Progenitor cell of endocrine pancreas (in vitro differentiated cells): ENCODE measurements around the gene SERINC3. TPM values are rescaled to one million over a fixed set of nuclear protein-coding genes. Genes with fewer than 3 reads are reported as not detected.

Experiments
- DNase-seq: peaks from one replicate; pipeline ENCODE4 v3.0.0; 2021; ENCODE audit warnings: low spot score; ENCODE audit not compliant: unreplicated experiment
- H3K27ac Mint-ChIP-seq: 2 replicates; pipeline ENCODE4 v1.8.0; 2021; ENCODE audit warnings: mild to moderate bottlenecking, moderate library complexity, mixed read lengths
- H3K27me3 Mint-ChIP-seq: 2 replicates; pipeline ENCODE4 v1.8.0; 2021; ENCODE audit warnings: mixed read lengths
- H3K36me3 Mint-ChIP-seq: 2 replicates; pipeline ENCODE4 v1.8.0; 2022; ENCODE audit warnings: mixed read lengths; ENCODE audit not compliant: insufficient read depth
- H3K4me1 Mint-ChIP-seq: 2 replicates; pipeline ENCODE4 v1.8.0; 2021; ENCODE audit warnings: low read depth, mixed read lengths
- H3K4me3 Mint-ChIP-seq: 2 replicates; pipeline ENCODE4 v1.8.0; 2021; ENCODE audit warnings: low read depth, mild to moderate bottlenecking, moderate library complexity, mixed read lengths
- H3K9me3 Mint-ChIP-seq: 2 replicates; pipeline ENCODE4 v1.8.0; 2021; ENCODE audit warnings: low read depth, mixed read lengths
- total RNA-seq: library from RNA; stranded (reverse); gene quantifications from 2 replicates; pipeline ENCODE4 v1.2.1, GENCODE V29; 2021
- TF ChIP-seq, protein P1 (sequence below): fragments of 200-600 bp; sonication (generic); IDR thresholded peaks from one replicate; pipeline ENCODE4 v1.5.0; 2021; ENCODE audit warnings: antibody characterized with exemption, mild to moderate bottlenecking; ENCODE audit not compliant: unreplicated experiment

SERINC3 gene
- total RNA-seq, 1 donor from 2014 or later, result 36.8 TPM

DNA sequence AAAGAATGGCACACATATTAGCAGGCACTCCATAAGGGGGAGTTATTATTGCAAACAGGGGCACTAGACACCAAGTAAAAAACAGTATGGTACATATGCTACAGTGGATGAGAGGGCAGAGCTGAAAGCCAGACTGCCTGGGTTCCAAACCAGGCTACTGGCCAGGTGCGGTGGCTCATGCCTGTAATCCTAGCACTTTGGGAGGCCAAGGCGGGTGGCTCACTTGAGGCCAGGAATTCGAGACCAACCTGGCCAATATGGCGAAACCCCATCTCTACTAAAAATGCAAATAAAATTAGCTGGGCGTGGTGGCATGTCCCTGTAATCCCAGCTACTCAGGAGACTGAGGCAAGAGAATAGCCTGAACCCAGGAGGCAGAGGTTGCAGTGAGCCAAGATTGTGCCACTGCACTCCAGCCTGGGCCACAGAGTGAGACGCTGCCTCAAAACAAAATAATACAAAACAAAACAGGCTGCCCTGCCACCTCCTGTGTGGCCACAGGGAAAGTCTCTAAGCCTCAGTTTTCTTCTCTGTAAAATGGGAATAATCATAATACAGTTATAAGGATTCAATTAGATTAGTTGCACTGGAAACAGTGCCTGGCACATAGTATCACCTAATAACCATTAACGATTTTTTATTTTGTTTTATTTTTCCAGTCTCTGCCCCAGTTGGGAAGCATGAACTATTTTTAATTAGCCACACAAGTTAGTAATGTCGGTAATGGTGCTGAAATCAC, 53.7 kb downstream of the SERINC3 start:
- Mint-ChIP-seq H3K4me3 (no peak overlapping the region), H3K4me1 (no peaks in the 10 kb centered on the region), H3K36me3 (no peaks in the 10 kb centered on the region), H3K27me3 (no peaks in the 10 kb centered on the region), H3K27ac (no peak overlapping the region), H3K9me3 (no peaks in the 10 kb centered on the region)
- TF ChIP-seq, protein P1, sequence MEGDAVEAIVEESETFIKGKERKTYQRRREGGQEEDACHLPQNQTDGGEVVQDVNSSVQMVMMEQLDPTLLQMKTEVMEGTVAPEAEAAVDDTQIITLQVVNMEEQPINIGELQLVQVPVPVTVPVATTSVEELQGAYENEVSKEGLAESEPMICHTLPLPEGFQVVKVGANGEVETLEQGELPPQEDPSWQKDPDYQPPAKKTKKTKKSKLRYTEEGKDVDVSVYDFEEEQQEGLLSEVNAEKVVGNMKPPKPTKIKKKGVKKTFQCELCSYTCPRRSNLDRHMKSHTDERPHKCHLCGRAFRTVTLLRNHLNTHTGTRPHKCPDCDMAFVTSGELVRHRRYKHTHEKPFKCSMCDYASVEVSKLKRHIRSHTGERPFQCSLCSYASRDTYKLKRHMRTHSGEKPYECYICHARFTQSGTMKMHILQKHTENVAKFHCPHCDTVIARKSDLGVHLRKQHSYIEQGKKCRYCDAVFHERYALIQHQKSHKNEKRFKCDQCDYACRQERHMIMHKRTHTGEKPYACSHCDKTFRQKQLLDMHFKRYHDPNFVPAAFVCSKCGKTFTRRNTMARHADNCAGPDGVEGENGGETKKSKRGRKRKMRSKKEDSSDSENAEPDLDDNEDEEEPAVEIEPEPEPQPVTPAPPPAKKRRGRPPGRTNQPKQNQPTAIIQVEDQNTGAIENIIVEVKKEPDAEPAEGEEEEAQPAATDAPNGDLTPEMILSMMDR, result no peak
- no peak for DNase-seq

DNA sequence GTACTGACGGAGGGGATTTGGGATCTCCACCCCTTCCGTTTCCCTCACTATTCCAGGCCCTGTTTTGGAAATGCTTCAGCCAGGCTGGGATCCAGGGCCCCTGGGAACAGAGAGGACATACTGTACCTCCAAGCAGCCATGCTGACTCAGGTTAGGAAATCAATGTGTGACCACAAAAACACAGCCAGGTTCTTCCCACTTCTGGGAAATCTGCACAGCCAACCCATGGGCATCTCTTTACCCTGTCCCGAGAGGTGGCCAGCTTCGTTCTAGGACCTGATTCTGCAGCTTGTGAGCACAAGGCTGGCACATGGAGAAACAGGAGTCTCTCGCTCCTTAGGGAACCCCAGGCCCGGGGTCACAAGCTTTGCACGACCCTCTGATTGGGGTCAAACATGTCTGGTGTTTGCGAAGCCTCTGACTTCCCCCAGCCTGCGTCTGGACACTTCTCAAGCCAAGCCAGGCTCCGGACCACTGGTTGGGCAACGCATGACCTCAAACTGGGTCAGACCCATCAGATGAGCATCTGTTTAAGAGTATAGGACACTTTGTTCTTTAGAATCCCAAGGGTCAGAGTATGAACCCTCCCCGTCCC, 54.5 kb downstream of the SERINC3 start:
- Mint-ChIP-seq H3K9me3 (no peaks in the 10 kb centered on the region), H3K36me3 (no peaks in the 10 kb centered on the region), H3K4me3 (no peak overlapping the region), H3K4me1 (peaks cover 1% of the 10 kb centered on the region), H3K27ac (no peak overlapping the region), H3K27me3 (no peaks in the 10 kb centered on the region)
- TF ChIP-seq, protein P1, result no peak
- DNase-seq, result no peak

DNA sequence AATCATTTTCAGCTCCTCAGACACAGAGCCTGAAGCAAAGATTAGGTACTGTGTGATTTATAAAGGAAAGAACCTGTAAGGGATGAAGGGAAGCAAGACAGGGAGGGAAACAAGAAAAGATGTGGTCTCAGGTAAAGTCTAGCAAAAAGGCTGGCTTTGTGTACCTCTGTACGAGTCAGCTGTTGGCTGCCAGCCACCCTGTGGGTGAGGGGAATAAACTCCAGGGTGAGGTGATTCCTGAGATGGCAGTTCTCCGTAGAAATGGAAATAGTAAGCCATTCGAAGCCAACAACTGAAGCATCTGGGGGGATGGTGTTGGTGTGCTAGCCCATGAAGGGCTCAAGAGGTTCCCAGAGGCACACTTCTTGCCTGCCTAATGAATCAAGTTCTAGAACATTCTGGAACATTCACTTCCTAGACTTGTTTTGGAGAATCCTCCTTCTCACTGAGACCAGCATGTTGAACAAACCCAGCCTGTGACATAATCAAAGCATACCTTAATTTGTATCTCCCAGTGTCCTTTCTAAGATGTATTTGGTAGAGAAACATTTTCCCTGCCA, 56.8 kb downstream of the SERINC3 start:
- no peak overlapping the region for H3K27ac Mint-ChIP-seq
- H3K36me3 Mint-ChIP-seq, result no peaks in the 10 kb centered on the region
- no peak overlapping the region for H3K4me3 Mint-ChIP-seq
- H3K27me3 Mint-ChIP-seq, result no peaks in the 10 kb centered on the region
- no peaks in the 10 kb centered on the region for H3K9me3 Mint-ChIP-seq
- peaks cover 14% of the 10 kb centered on the region for H3K4me1 Mint-ChIP-seq
- TF ChIP-seq, protein P1, result no peak
- no peak for DNase-seq

DNA sequence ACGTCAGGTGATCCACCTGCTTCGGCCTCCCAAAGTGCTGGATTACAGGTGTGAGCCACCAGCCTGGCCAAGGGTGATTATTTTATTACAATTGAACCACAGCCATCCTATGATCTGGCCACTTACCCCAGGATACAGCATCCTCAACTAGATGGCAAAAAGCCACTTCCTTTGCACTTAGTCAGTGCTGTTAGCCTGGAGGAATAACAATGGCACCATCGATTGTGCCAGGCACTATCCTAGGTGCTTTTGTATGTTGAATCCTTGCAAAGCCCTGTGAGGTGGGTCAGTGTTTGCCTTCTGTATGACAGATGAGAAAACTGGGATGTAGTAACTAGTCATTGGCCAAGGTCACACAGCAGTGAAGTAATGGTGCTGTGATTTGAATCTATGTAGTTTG, 57.4 kb downstream of the SERINC3 start:
- H3K9me3 Mint-ChIP-seq, result no peaks in the 10 kb centered on the region
- H3K27ac Mint-ChIP-seq, result no peak overlapping the region
- no peak for DNase-seq
- H3K36me3 Mint-ChIP-seq, result no peaks in the 10 kb centered on the region
- H3K27me3 Mint-ChIP-seq, result no peaks in the 10 kb centered on the region
- no peak overlapping the region for H3K4me3 Mint-ChIP-seq
- TF ChIP-seq, protein P1, result no peak
- H3K4me1 Mint-ChIP-seq, result peaks cover 14% of the 10 kb centered on the region

DNA sequence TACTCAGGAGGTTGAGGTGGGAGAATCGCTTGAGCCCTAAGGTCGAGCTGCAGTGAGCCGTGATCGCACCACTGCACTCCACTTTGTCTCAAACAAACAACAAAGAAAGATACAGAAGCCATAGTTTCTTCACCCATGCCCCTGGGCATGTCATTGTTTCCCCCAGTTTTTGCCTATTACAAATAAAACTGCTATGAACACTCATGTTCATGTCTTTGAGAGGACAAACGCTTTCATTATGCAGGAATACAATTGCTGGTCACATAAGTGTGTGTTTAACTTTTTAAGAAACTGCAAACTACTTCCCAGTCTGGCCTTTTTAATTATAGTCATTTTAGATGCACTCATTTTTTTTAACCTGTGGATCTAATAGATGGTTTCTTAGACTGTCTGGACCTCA, 58.4 kb downstream of the SERINC3 start:
- DNase-seq, result no peak
- H3K9me3 Mint-ChIP-seq, result no peaks in the 10 kb centered on the region
- no peaks in the 10 kb centered on the region for H3K27me3 Mint-ChIP-seq
- no peak overlapping the region for H3K27ac Mint-ChIP-seq
- peaks cover 14% of the 10 kb centered on the region for H3K4me1 Mint-ChIP-seq
- TF ChIP-seq, protein P1, result no peak
- H3K36me3 Mint-ChIP-seq, result no peaks in the 10 kb centered on the region
- no peak overlapping the region for H3K4me3 Mint-ChIP-seq
